ENCODE measurements around the gene GLI2.

- TF ChIP-seq SUZ12 (IDR thresholded peaks at IDR 0.05; ENCODE audit: extremely low read depth, insufficient read depth, insufficient read length): no peak
- no peak for TF ChIP-seq YY1 (IDR thresholded peaks at IDR 0.05; ENCODE audit: insufficient read depth, insufficient read length)
Measured at GRCh38 chr2:120700659-120701058, 35.0 kb upstream of the GLI2 start.
